Pancreas (tissue), 10 donors: ENCODE results near the gene RGS17. TPM values are rescaled to one million over a fixed set of nuclear protein-coding genes. Genes with fewer than 3 reads are reported as not detected.

Experiments used
- ATAC-seq, 4 donors: fragments of 200-7000 bp; cut with Tn5 transposase; one replicate each; pipeline versions ENCODE4 v1.8.0 to v1.9.1; 2020; ENCODE audit warnings: mild to moderate bottlenecking in 4 of 4, moderate library complexity in 4 of 4
- DNase-seq, 6 donors: peaks; one replicate each; pipeline ENCODE4 v3.0.0-alpha.2; 2020
- FAIRE-seq: peaks from 2 replicates; lab custom pipeline; 2012; peaks lifted over from hg19 to GRCh38; lab: Jason Lieb, UNC
- H3K27ac ChIP-seq, 4 donors: fragments of 200-600 bp; sonication (generic); 1 replicate in 3 of 4; 2 replicates in 1 of 4; pipeline versions ENCODE4 v1.5.0 to v1.8.0; 2020
- H3K27me3 ChIP-seq, 4 donors: fragments of 200-600 bp; one replicate each; pipeline ENCODE4 v1.8.0; 2021
- H3K36me3 ChIP-seq, 3 donors: fragments of 200-600 bp; sonication (generic) in 1 of 3; one replicate each; pipeline versions ENCODE4 v1.5.0 to v1.8.0; 2020 to 2021
- H3K4me1 ChIP-seq, 3 donors: fragments of 200-600 bp; one replicate each; pipeline ENCODE4 v1.8.0; 2021
- H3K4me3 ChIP-seq, 4 donors: fragments of 200-600 bp; sonication (generic) in 2 of 4; one replicate each; pipeline versions ENCODE4 v1.5.0 to v1.8.0; 2020 to 2021
- H3K9me3 ChIP-seq, 4 donors: fragments of 200-600 bp; one replicate each; pipeline ENCODE4 v1.8.0; 2021
- WGBS, 2 donors: extraction: QIAGEN DNeasy Blood & Tissue Kit; methylation state at CpG; one replicate each; pipeline ENCODE4 v1.1.7; 2013; 5-methylcytosine and 5-hydroxymethylcytosine counted together
- intact Hi-C, 3 donors: fragments of 100-400 bp; cut with DNase I; formaldehyde crosslinking; loops; one replicate each; pipeline versions ENCODE4 v1.11.1 to v1.14.2; 2022
- polyA plus RNA-seq, 2 donors: library from polyadenylated mRNA; stranded (reverse); fragments of 200-250 nt; gene quantifications; one replicate each; pipeline ENCODE4 v1.2.3, GENCODE V29; 2013
- total RNA-seq, 6 donors: library from RNA; stranded (reverse); fragmentation: NEBNext Ultra II Directional in 4 of 6; extraction: Animal tissue kit (Norgen Biotek cat#: 25700) in 4 of 6; gene quantifications; one replicate each; pipeline versions ENCODE4 v1.2.1 to v1.2.4, GENCODE V29; 2021 to 2023
- TF ChIP-seq, protein P1 (sequence below), 4 donors: fragments of 200-600 bp; sonication (generic) in 3 of 4; IDR thresholded peaks; one replicate each; pipeline versions ENCODE4 v1.5.0 to v1.8.0; 2021; ENCODE audit warnings: antibody characterized with exemption in 4 of 4
- donor health status: healthy with polysubstance abuse.
- donor health status: DM: no; HTN: no; CAD: no; lungs with moderate emphysema.
- donor health status: DM: no; HTN: no; CAD: no.
- donor health status: control.
- donor health status: control.
- donor health status: Bipolar disorder and iron deficiency.
- donor health status: DM: yes; HTN: yes; CAD: no.
- donor health status: DM: no; HTN: no; CAD: no.
- donor health status: DM: no; HTN: no; CAD: no.
- donor health status: DM: yes; HTN: yes; CAD: no.

The RGS17 gene
- total and polyA plus RNA-seq, 8 donors: 0.39 to 3.7 (median 1.1) TPM

GRCh38 chr6:153056308-153056707, 74.8 kb downstream of the RGS17 start:
- ATAC-seq (no peak), DNase-seq (no peak), FAIRE-seq (no peak)
- no peaks in the 10 kb centered on the region for H3K36me3 ChIP-seq
- H3K27ac ChIP-seq: no peak overlapping the region
- H3K4me3 ChIP-seq: no peak overlapping the region
- H3K9me3 ChIP-seq: no peaks in the 10 kb centered on the region
- 69 to 92% methylated on average over 2 of the region's 2 CpGs for WGBS, 2 donors
- no peaks in the 10 kb centered on the region for H3K27me3 ChIP-seq
- intact Hi-C loops: no loop called here
- TF ChIP-seq, protein P1, sequence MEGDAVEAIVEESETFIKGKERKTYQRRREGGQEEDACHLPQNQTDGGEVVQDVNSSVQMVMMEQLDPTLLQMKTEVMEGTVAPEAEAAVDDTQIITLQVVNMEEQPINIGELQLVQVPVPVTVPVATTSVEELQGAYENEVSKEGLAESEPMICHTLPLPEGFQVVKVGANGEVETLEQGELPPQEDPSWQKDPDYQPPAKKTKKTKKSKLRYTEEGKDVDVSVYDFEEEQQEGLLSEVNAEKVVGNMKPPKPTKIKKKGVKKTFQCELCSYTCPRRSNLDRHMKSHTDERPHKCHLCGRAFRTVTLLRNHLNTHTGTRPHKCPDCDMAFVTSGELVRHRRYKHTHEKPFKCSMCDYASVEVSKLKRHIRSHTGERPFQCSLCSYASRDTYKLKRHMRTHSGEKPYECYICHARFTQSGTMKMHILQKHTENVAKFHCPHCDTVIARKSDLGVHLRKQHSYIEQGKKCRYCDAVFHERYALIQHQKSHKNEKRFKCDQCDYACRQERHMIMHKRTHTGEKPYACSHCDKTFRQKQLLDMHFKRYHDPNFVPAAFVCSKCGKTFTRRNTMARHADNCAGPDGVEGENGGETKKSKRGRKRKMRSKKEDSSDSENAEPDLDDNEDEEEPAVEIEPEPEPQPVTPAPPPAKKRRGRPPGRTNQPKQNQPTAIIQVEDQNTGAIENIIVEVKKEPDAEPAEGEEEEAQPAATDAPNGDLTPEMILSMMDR (IDR thresholded peaks at IDR 0.05): no peak
- peaks cover 0 to 7% (median 0%) of the 10 kb centered on the region in 3 donors for H3K4me1 ChIP-seq

GRCh38 chr6:153051801-153052200, 79.3 kb downstream of the RGS17 start:
- TF ChIP-seq, protein P1 (IDR thresholded peaks at IDR 0.05): no peak
- FAIRE-seq (no peak), DNase-seq (no peak), ATAC-seq (no peak)
- Histone ChIP-seq H3K27me3 (no peaks in the 10 kb centered on the region), H3K9me3 (no peaks in the 10 kb centered on the region), H3K4me3 (no peak overlapping the region), H3K27ac (no peak overlapping the region), H3K4me1 (no peaks in the 10 kb centered on the region), H3K36me3 (no peaks in the 10 kb centered on the region)
- intact Hi-C loops: no loop called here

GRCh38 chr6:153048631-153049030, 82.5 kb downstream of the RGS17 start:
- intact Hi-C loops: no loop called here
- no peaks in the 10 kb centered on the region for H3K27me3 ChIP-seq
- WGBS, 2 donors: 90 to 96% methylated on average over 3 of the region's 3 CpGs
- no peak for ATAC-seq
- H3K27ac ChIP-seq: no peak overlapping the region
- no peaks in the 10 kb centered on the region for H3K36me3 ChIP-seq
- no peak for DNase-seq
- no peak for FAIRE-seq
- no peak overlapping the region for H3K4me3 ChIP-seq
- peaks cover 0 to 6% (median 4%) of the 10 kb centered on the region in 3 donors for H3K4me1 ChIP-seq
- TF ChIP-seq, protein P1 (IDR thresholded peaks at IDR 0.05): no peak
- H3K9me3 ChIP-seq: no peaks in the 10 kb centered on the region

DNA sequence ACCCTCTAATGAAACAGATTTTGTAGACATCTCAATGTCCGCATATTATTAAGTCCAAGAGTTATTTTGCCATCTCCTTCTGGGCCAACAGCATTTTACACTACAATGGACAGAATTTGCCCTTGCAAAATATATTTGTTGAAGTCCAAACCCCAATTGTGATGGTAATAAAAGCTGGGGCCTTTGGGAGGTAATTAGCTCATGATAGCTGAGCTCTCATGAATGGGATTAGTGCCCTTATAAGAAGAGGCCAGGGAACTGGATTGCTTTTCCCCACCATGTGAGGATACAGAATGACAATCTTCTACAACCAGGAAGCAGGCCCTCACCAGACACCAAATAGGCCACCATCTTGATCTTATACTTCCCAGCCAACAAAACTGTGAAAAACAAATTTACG, 83.7 kb downstream of the RGS17 start:
- no peaks in the 10 kb centered on the region for H3K36me3 ChIP-seq
- WGBS, 2 donors: 95 to 100% methylated on average over 2 of the region's 2 CpGs
- no peaks in the 10 kb centered on the region for H3K27me3 ChIP-seq
- intact Hi-C loops: no loop called here
- no peak overlapping the region for H3K27ac ChIP-seq
- no peak overlapping the region for H3K4me3 ChIP-seq
- no peak for ATAC-seq
- H3K9me3 ChIP-seq: no peaks in the 10 kb centered on the region
- no peak for FAIRE-seq
- TF ChIP-seq, protein P1 (IDR thresholded peaks at IDR 0.05): no peak
- H3K4me1 ChIP-seq: peaks cover 0 to 6% (median 4%) of the 10 kb centered on the region in 3 donors
- DNase-seq: no peak

GRCh38 chr6:153045271-153045670, 85.8 kb downstream of the RGS17 start:
- H3K36me3 ChIP-seq: no peaks in the 10 kb centered on the region
- FAIRE-seq (no peak), ATAC-seq (no peak), DNase-seq (no peak)
- TF ChIP-seq, protein P1 (IDR thresholded peaks at IDR 0.05): no peak
- H3K4me3 ChIP-seq: no peak overlapping the region
- H3K27me3 ChIP-seq: no peaks in the 10 kb centered on the region
- H3K27ac ChIP-seq: no peak overlapping the region
- intact Hi-C loops: no loop called here
- H3K9me3 ChIP-seq: no peaks in the 10 kb centered on the region
- peaks cover 0 to 6% (median 4%) of the 10 kb centered on the region in 3 donors for H3K4me1 ChIP-seq
